ENCODE data around the gene DISC1.
"Not testable (repeated sequence)": the region's sequence is repeated elsewhere in the genome, so short reads cannot be mapped to it uniquely, and the experiment has no call there.

Gene DISC1

GRCh38 chr1:231865331-231865730 is 238.7 kb downstream of the DISC1 start:
- no peak for DNase-seq

GRCh38 chr1:231866392-231867331 is 240.1 kb downstream of the DISC1 start:
- no peak for DNase-seq

GRCh38 chr1:231867607-231868006 is 241.0 kb downstream of the DISC1 start:
- DNase-seq, result no peak

GRCh38 chr1:231869364-231869763 is 242.8 kb downstream of the DISC1 start:
- no peak for DNase-seq

GRCh38 chr1:231871471-231871870 is 244.9 kb downstream of the DISC1 start:
- no peak for DNase-seq

- no peak for DNase-seq
Observed at GRCh38 chr1:231871878-231872277, 245.3 kb downstream of the DISC1 start.

- DNase-seq, result no peak
Observed at GRCh38 chr1:231872461-231872910, 245.9 kb downstream of the DISC1 start.

GRCh38 chr1:231878737-231879136 is 252.1 kb downstream of the DISC1 start:
- DNase-seq, result no peak

- DNase-seq, result no peak
Observed at GRCh38 chr1:231879296-231879695, 252.7 kb downstream of the DISC1 start.

- no peak for DNase-seq
Observed at GRCh38 chr1:231882333-231882732, 255.7 kb downstream of the DISC1 start.

GRCh38 chr1:231882790-231883189 is 256.2 kb downstream of the DISC1 start:
- DNase-seq, result no peak

- DNase-seq, result no peak
Observed at GRCh38 chr1:231883382-231883781, 256.8 kb downstream of the DISC1 start.

- no peak for DNase-seq
Observed at GRCh38 chr1:231885209-231885854, 258.7 kb downstream of the DISC1 start.

- DNase-seq, result no peak
Observed at GRCh38 chr1:231887166-231887565, 260.6 kb downstream of the DISC1 start.

GRCh38 chr1:231887866-231888265 is 261.3 kb downstream of the DISC1 start:
- DNase-seq, result no peak

GRCh38 chr1:231890791-231891190 is 264.2 kb downstream of the DISC1 start:
- DNase-seq, result no peak

- no peak for DNase-seq
Observed at GRCh38 chr1:231893400-231894102, 267.0 kb downstream of the DISC1 start.

- no peak for DNase-seq
Observed at GRCh38 chr1:231896806-231897205, 270.2 kb downstream of the DISC1 start.

GRCh38 chr1:231899046-231899445 is 272.5 kb downstream of the DISC1 start:
- DNase-seq, result no peak

- DNase-seq, result no peak
Observed at GRCh38 chr1:231899713-231900435, 273.3 kb downstream of the DISC1 start.

- no peak for DNase-seq
Observed at GRCh38 chr1:231903586-231904081, 277.0 kb downstream of the DISC1 start.

- DNase-seq, result not testable (repeated sequence)
Observed at GRCh38 chr1:231907310-231907709, 280.7 kb downstream of the DISC1 start.
